Osteocyte (in vitro differentiated cells): ENCODE data around the gene TNK1. TPM values are rescaled to one million over a fixed set of nuclear protein-coding genes. Genes with fewer than 3 reads are reported as not detected.
"Not testable (repeated sequence)": the region's sequence is repeated elsewhere in the genome, so short reads cannot be mapped to it uniquely, and the experiment has no call there.

Experiments
- DNase-seq: peaks from one replicate; pipeline ENCODE4 v3.0.0; 2021; ENCODE audit warnings: mixed read lengths; ENCODE audit not compliant: unreplicated experiment; ENCODE audit errors: extremely low spot score
- H3K27ac Mint-ChIP-seq: one replicate; pipeline ENCODE4 v1.8.0; 2021; ENCODE audit warnings: mild to moderate bottlenecking, mixed read lengths; ENCODE audit not compliant: unreplicated experiment
- H3K27me3 Mint-ChIP-seq: one replicate; pipeline ENCODE4 v1.8.0; 2021; ENCODE audit warnings: mixed read lengths; ENCODE audit not compliant: unreplicated experiment
- H3K36me3 Mint-ChIP-seq: one replicate; pipeline ENCODE4 v1.8.0; 2021; ENCODE audit warnings: mixed read lengths; ENCODE audit not compliant: unreplicated experiment
- H3K4me1 Mint-ChIP-seq: one replicate; pipeline ENCODE4 v1.8.0; 2021; ENCODE audit warnings: mixed read lengths; ENCODE audit not compliant: unreplicated experiment
- H3K4me3 Mint-ChIP-seq: one replicate; pipeline ENCODE4 v1.8.0; 2021; ENCODE audit warnings: mild to moderate bottlenecking, moderate library complexity, mixed read lengths; ENCODE audit not compliant: unreplicated experiment
- H3K9me3 Mint-ChIP-seq: one replicate; pipeline ENCODE4 v1.8.0; 2021; ENCODE audit warnings: mixed read lengths; ENCODE audit not compliant: unreplicated experiment
- CTCF ChIP-seq: fragments of 200-600 bp; sonication (generic); IDR thresholded peaks from 2 replicates; pipeline ENCODE4 v1.5.0; 2021; ENCODE audit warnings: antibody characterized with exemption, mild to moderate bottlenecking, moderate library complexity
- total RNA-seq: library from RNA; stranded (reverse); gene quantifications from 2 replicates; pipeline ENCODE4 v1.2.1, GENCODE V29; 2021

TNK1 gene
- total RNA-seq, 1 donor from 2014 or later, result not detected

GRCh38 chr17:7356072-7356549 lies 24.8 kb upstream of the TNK1 start:
- peak; percentile 91 for DNase-seq
- Mint-ChIP-seq H3K27ac (no peak overlapping the region), H3K36me3 (no peaks in the 10 kb centered on the region), H3K4me1 (peaks cover 38% of the 10 kb centered on the region), H3K4me3 (no peak overlapping the region), H3K27me3 (no peaks in the 10 kb centered on the region), H3K9me3 (no peaks in the 10 kb centered on the region)
- peak; percentile 92 for TF ChIP-seq CTCF

DNA sequence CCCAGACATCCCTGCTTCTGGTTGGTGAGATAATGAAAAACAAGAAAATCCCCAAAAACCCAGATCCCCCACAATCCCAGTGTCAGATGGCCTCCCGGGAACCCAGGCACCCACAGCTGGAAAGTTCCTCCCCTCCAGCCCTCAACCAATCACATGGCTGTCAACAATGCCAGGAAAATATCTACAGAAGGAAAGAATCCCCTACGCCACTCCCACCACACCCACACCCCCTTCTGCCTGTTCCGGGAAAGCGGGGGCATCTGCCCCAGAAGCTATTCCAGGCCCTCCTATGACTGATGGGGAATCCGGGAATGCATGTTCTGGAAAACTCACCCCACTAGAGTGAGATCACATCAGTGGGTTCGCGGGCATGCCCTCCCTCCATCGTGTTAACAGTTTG lies 24.1 kb upstream of the TNK1 start:
- Mint-ChIP-seq H3K9me3 (no peaks in the 10 kb centered on the region), H3K4me3 (no peak overlapping the region), H3K36me3 (no peaks in the 10 kb centered on the region), H3K27ac (no peak overlapping the region), H3K27me3 (no peaks in the 10 kb centered on the region), H3K4me1 (peaks cover 36% of the 10 kb centered on the region)
- TF ChIP-seq CTCF, result no peak
- DNase-seq, result no peak

DNA sequence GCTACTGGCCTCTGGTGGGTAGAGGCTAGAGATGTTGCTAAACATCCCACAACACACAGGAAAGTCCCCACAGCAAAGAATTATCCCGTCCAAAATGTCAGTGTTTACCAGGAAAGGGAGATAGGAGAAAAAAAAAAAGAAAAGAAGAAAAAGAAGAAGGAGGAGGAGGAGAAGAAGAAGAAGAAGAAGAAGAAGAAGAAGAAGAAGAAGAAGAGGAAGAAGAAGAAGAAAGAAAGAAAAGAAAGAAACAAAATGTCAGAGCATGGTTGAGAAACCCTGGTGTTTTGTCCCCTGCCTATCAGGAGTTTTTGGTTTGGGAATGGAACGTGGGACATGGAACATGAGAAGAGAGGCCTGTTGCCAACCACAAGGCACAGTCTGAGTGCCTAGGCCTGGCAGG lies 23.5 kb upstream of the TNK1 start:
- Mint-ChIP-seq H3K4me3 (no peak overlapping the region), H3K4me1 (peaks cover 34% of the 10 kb centered on the region), H3K36me3 (no peaks in the 10 kb centered on the region), H3K27me3 (no peaks in the 10 kb centered on the region), H3K27ac (no peak overlapping the region), H3K9me3 (no peaks in the 10 kb centered on the region)
- DNase-seq, result no peak
- no peak for TF ChIP-seq CTCF

DNA sequence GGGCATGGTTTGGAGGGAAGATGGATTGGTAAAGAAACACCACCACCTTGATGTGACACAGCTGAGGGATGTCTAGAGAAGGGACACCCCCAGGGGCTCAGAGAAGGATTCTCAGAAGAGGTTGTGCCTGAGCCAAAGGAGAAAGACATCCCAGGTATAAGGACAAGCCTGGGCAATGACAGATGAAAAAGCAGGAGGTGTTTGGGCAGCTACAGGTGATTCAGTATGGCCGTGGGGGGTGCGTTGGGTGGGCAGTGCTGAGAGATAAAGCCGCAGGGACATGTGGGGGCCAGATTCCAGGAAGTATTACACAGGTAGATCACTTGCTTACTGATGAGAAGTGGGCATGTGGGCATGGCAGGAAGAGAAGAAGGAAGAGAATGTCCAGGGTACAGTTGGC lies 19.0 kb upstream of the TNK1 start:
- Mint-ChIP-seq H3K9me3 (no peaks in the 10 kb centered on the region), H3K27ac (no peak overlapping the region), H3K27me3 (peaks cover 2% of the 10 kb centered on the region), H3K4me3 (no peak overlapping the region), H3K4me1 (no peaks in the 10 kb centered on the region), H3K36me3 (no peaks in the 10 kb centered on the region)
- no peak for DNase-seq
- TF ChIP-seq CTCF, result no peak

DNA sequence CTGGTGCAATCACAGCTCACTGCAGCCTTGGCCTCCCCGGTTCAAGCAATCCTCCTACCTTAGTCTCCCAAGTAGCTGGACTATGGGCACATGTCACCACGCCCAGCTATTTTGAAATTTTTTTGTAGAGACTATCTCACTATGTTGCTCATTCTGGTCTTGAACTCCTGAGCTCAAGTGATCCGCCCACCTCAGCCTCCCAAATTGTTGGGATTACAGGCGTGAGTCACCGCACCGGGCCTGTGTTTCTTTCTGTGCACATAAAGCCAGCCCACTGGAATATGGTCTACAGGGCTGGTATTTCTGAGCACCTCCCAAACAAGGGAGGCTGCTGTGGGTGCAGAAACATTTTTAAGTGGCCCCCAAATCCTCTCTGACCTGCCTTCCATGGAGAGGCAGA lies 17.6 kb upstream of the TNK1 start:
- no peak for TF ChIP-seq CTCF
- Mint-ChIP-seq H3K9me3 (no peaks in the 10 kb centered on the region), H3K36me3 (no peaks in the 10 kb centered on the region), H3K27me3 (peaks cover 5% of the 10 kb centered on the region), H3K27ac (no peak overlapping the region), H3K4me3 (no peak overlapping the region), H3K4me1 (no peaks in the 10 kb centered on the region)
- no peak for DNase-seq

DNA sequence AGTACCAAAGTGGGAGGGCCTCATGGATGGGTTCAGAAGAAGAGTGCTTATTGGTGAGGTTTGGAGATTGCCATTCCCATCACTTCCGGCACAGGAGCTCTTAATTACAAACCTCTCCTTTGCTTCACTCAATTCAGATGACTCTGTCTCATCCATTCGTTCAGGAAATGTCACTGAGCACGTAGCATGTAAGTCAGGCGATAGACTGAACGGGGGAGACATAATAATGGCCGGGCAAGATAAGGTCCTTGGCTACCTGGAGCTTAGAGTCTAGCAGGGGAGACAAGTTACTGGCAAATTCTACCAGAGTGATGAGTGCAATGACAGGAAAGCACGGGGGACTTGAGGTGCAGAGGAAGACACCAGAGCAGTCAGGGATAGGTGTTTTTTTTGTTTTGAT lies 14.9 kb upstream of the TNK1 start:
- not testable (repeated sequence) for H3K4me1 Mint-ChIP-seq, H3K4me3 Mint-ChIP-seq, DNase-seq, H3K27ac Mint-ChIP-seq, H3K36me3 Mint-ChIP-seq, H3K9me3 Mint-ChIP-seq
- peaks cover 18% of the 10 kb centered on the region for H3K27me3 Mint-ChIP-seq
